ENCODE measurements around the gene DYNLRB1.

The DYNLRB1 gene

DNA sequence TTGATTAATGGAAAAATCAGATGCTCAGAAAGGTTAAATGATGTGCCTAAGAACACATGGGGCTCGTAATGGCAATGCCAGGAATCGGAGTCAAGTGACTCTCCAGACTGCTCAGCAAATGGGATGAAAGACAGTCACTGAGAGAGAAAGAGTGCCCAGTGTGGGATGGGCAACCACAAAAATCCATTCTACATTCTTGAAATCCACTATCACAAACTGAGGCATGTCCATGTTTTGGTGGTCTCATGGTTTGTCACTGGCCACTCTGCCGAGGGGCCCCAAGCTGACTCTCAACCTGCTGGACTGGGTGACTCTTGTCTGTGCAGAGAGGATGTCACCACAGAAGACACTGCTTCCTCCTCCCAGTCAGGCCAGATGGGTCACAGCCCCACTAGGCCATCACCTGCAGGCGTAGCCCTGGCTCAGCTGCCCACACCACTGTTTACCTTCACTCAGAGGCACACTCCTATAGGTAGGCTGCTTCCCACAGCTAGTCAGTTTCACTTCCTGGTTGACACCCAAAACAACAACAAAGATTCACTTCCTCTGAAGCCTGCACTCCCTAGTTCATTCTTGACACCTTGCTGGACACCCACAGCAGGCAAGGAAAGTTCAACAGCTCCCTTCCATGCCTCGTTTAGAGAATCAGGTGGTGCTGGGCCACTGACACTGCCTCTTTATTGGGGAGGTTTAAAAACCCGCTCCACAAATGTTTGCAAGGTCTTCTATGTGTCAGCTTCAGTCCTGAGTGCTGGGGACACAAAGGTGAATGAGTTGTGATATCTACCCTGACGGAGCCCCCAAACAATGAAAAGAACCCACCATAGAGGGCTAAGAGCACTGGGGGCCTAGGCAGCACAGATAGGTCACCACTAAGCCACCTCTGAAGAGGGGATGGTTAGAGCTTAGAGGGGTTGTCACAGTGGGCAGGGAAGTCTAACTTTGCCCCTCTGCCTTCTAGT is 64.0 kb downstream of the DYNLRB1 start:
- no peak for DNase-seq

DNA sequence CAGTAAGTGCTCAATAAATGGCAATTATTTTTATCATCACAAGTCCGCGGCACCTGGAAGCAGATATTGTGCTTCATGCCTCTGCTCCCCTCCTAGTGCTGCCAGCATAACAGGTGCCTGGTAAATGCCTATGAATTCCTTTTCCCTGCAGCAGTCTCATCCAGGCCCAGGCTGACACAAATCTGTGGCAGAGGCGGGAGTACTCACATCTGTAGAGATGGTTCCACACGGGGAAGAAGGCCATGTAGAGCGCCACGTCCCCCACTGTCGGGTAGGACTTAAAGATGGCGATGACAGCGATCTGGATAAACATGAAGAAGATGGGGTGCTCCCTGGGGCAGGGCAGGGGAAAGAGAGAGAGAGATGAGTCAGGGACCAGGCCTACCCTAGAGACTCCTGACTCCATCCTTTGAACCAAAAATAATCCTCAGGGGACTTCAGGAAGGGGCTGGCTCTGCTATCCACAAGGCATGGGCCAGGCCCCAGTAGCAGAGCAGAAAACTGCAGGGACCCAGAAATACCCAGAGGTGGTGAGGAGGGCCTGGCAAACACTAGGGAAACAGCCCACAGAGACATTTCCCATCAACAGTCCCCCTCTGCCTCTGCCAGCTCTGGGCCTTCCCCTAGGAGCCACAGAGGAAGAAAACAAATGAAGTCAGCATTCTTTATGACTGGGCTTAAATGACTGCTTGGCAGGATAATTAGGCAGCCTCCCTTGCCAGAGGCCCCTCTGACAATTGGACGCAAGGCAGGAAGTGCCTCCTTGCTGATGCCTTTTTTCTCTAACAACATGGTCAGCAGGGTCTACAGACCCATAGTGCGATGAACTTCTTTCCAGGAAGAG is 65.3 kb downstream of the DYNLRB1 start:
- no peak for DNase-seq

DNA sequence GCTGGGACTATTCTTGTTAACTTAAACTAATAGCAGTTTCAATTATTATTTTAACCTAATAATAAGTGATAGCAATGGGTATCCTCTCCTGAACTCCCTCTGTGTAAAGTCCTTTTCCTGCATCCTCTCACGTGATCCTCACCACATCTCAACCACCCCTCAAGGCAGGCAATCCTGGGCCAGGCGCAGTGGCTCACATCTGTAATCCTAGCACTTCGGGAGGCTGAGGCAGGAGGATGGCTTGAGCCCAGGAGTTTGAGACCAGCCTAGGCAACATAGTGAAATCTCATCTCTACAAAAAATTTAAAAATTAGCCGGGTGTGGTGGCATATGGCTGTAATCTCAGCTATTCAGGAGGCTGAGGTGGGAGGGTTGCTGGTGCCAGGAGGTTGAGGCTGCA is 66.0 kb downstream of the DYNLRB1 start:
- DNase-seq = no peak

DNA sequence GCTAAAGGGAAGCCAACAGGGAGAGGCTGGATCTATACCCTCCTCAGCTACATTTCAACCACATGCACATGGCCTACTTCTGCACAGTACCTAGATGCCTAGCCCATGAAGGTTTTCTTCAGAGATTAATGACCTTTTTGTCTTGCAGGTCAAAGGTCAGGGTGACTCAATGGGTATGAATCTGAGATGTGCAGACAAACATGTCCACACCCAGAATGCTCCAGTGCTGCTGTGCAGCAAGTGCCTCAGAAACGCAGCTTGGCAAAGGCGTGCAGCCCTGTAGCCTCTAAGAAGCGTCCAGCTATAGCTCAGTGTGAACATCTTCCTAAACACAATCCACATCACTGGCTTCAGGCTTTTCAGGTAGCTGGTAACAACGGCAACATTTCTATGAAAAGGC is 66.7 kb downstream of the DYNLRB1 start:
- no peak for DNase-seq

DNA sequence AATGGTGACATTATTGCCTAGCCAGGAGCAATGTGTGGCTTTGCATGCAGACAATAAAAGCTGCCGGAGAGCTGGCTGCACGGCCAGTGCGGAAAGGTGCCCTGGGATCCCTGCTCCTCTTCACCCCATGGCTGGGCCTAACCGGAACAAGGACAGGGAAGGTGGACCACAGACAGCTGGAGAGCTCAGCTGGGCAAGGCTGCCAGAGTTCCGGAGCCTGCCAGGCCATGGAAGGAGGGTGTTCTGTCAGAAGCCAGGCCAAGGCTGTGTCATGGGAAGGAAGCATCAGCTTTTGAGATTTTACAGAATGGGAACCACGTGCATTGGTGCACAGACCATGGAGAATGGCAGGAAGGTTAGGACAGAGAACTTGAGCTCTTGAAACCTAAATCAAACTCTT is 67.3 kb downstream of the DYNLRB1 start:
- DNase-seq = no peak

DNA sequence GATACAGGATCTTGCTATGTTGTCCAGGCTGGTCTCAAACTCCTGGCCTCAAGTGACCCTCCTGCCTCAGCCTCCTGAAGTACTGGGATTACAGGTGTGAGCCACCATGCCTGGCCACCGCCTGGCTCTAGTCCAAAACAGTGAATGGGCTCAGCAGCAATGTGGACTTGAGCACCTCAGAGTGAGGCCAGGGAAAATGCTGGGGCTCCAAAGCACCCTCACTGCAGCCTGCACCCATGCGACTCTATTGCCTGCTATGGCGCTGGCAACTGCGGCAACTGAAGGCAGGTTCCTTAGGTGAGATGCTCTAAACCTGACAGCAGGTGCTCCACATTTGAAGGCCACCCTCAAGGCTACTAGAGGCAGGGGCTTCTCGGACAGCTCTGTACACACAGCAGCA is 68.8 kb downstream of the DYNLRB1 start:
- no peak for DNase-seq

DNA sequence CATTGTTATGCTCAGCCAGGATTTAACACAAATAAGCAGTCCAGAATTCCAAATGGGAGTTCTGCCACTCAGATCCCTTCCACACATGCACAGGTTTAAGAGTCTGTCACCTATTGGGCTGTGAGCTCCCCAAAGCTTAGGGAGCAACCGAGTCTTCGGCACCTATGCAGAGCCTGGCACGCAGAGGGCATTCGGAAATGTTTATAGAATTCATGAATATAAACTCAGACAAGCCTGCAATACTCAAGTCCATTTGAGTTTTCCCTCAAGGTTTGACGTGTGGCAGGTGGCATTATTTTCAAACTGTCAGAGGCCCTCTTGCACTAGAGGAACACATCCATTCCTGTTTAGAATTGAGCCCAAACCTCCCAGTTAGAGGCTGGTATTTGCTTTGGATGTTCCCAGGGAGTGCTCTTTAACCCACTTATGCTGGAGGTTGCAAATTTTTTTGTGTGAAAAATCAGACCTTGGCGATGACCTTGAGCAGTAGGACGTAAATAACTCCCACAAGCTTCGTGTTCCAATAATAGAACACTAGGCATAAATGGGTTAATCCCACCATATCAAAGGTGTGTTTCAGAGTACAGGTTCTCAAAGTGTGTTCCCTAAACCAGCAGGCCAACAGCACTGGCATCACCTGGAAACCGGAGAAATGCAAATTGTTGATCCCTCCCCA is 70.4 kb downstream of the DYNLRB1 start:
- DNase-seq = no peak

All from cortex of kidney (tissue), 1 donor.